Activated CD8-positive, alpha-beta memory T cell treated with anti-CD3 and anti-CD28 coated beads, Interleukin-2, amount 50 U/mL, for 4 hours (primary cell): ENCODE measurements around the gene PTPRE.
A peak's percentile ranks its signal among the peaks of the same experiment; 100 is the strongest.

Source experiments
- DNase-seq: peaks from one replicate; pipeline ENCODE4 v3.0.0-alpha.2; 2020

The PTPRE gene

DNA sequence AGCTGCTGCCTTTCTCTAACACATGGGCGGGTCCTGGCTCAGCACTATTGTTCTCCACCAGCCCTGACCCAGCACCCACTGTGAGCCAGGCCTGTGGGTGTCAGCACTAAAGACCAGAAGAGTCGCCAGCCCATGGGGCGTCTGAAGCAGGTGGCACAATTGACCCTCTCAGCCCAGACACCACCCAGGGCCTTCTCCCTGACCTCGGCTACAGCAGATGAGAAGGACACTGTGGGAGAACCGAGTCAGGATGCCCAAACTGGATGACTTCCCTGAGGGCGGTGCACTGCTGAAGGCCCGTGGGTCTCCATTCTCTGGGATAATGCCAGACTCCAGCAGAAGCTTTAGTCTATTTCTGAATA, 122.4 kb downstream of the PTPRE start:
- no peak for DNase-seq

- no peak for DNase-seq
Observed at GRCh38 chr10:128029731-128030369, 122.9 kb downstream of the PTPRE start.

- no peak for DNase-seq
Observed at GRCh38 chr10:128030498-128031072, 123.7 kb downstream of the PTPRE start.

DNA sequence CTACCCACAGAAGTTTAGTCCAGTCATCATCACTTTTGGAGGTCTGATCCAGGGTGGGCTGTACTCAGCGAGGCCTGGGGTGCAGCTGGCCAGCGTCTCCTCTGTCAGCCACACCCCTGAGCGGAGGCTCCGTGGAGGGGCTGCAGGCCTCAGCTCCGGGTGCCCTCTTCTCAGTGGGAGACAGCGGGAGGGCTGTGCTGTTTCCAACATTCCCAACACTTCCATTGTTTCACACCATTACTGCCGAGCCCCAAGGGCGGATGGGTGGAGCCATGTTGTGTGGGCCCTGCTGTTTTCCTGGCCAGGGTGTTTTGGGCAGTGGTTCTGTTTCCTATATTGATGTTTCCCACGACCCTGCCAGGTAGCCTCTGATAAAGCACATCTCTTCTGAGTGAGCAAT, 124.3 kb downstream of the PTPRE start:
- no peak for DNase-seq

DNA sequence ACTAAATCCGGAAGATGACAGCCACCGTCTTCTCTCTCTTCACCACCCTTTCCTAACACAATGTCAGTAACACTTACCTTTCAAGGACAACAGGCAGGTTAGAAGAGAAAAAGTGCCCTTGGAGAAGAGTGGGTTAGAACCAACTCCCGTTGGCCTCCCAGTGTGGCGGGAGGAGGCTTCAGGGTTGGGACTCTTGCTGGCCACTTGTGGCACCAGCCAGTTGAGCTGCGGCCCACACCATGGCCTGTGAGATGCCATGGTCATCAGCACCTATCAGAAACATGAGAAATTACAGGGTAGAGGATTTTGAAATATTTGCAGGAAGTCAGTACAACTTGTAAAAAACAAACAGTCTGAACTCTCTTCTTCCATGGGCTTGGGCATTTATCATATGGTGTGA, 125.6 kb downstream of the PTPRE start:
- no peak for DNase-seq

DNA sequence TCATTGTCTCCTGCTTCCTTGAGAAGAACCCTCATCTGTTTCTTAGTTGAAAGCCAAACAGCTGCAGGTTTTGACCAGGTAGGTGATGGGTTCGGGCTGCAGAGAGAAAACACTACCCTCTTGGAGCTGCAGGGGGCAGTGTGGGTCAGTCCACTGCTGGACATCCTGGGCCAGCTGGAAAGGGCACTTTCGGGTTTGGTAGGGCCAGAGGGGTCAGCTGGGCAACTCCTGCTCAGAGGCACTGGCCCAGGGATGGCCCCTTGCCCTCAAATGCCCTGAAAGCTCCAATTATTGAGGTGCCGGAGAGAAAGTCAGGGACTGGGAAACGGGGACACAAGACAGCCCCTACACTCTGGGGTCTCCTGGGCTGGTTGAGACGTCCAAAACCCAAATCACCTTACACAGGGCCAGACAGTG, 128.7 kb downstream of the PTPRE start:
- peak; percentile 71 for DNase-seq

- DNase-seq: no peak
Observed at GRCh38 chr10:128036011-128036615, 129.2 kb downstream of the PTPRE start.

DNA sequence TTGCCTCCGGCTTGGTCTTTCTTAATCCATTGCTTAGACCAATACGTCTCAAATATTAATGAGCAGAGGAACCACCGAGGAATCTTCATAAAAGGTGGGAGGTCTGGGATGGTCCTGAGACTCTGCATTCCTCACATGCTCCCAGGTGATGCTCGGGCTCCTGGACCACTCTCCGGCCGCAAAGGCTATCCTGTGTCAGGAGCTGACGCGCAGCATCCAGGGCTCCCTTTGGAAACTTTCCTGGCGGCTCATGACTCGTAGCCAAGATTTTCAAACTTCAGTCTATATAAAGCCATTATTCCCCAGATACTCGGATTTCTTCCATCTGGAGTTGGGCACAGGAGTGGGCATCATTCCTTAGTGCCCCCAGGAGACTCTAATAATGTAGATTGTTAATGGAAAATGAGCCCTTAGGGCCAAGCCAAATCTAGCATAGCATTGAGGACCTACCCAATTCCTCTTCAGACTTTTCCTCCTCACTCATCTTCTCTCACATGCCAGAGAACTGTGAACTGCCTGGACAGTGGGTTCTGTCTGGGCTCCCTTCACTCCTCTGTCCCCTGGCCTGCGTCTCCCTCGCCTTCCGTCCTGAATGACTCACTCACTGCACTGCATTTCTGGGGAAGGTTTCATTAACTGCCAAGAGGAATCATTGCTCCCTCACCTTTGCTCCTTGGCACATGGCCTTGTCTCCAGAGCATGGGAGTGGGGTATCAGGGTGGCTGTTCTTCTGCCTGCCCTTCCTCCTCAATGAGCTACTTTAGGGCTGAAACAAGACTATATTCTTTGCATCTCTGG, 130.0 kb downstream of the PTPRE start:
- no peak for DNase-seq

DNA sequence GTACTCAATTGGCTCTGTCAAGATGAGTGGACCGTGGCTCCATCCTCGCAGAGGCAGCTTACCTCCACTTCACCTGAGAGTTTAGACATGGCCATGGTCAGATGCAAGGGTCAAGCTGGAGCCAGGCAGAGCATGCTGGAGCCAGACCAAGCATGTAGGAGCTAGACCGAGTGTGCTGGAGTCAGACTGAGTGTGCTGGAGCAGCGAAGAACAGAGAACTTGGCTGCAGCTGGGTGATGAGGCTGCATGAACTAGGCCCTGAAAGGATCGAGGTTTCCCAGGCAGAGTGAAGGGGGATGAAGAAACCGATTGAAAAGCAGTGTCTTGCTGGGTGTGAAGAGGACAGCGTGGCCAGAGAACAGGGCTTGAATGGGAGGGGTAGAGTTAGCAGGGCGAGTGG, 133.2 kb downstream of the PTPRE start:
- DNase-seq: no peak

- no peak for DNase-seq
Observed at GRCh38 chr10:128040681-128041080, 133.8 kb downstream of the PTPRE start.

GRCh38 chr10:128042131-128042610, 135.3 kb downstream of the PTPRE start:
- no peak for DNase-seq

GRCh38 chr10:128043259-128044045, 136.5 kb downstream of the PTPRE start:
- DNase-seq: no peak

- DNase-seq: no peak
Observed at GRCh38 chr10:128044186-128044585, 137.3 kb downstream of the PTPRE start.

DNA sequence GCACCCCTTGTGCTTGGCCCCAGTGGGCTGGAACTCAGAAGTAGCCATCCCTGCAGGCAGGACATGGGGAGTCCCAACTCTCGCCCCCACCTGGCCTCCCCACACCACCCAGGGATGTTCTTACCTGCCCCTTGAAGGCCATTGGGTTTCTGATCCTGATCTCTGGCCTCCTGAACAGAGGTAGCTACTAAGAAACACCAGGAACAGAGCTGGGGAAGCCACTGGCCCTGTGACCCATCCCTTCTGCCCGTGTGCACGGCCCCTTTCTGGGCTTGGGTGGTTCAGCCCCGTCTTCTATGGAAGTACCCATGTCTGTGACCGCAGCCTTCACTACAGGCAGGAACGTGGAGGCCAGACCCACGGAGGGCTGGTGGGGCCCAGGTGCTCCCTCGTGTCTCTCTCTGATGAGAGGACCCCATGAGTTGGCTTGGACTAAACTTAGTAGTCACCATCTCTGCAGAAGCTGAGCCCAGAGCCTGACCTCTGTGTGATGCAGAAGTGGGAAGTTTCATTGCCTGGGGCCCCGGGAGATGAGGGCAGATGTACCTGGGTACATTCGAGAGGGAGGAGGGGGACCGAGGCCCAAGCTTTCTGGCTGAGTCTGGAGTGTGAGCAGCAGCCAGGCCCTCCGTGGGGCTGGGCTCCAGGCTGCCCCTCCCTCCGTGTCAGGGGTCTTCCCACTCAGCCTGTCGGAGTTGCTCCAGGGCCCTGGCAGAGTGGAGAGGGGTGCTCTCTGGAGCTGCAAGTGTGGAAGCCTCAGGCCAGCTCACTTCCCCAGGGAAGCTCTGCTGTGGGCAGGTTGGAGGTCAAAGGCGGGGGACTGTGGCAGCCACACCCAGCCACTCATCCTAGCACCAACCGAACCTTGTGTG, 138.3 kb downstream of the PTPRE start:
- no peak for DNase-seq

- no peak for DNase-seq
Observed at GRCh38 chr10:128045833-128046120, 138.9 kb downstream of the PTPRE start.

DNA sequence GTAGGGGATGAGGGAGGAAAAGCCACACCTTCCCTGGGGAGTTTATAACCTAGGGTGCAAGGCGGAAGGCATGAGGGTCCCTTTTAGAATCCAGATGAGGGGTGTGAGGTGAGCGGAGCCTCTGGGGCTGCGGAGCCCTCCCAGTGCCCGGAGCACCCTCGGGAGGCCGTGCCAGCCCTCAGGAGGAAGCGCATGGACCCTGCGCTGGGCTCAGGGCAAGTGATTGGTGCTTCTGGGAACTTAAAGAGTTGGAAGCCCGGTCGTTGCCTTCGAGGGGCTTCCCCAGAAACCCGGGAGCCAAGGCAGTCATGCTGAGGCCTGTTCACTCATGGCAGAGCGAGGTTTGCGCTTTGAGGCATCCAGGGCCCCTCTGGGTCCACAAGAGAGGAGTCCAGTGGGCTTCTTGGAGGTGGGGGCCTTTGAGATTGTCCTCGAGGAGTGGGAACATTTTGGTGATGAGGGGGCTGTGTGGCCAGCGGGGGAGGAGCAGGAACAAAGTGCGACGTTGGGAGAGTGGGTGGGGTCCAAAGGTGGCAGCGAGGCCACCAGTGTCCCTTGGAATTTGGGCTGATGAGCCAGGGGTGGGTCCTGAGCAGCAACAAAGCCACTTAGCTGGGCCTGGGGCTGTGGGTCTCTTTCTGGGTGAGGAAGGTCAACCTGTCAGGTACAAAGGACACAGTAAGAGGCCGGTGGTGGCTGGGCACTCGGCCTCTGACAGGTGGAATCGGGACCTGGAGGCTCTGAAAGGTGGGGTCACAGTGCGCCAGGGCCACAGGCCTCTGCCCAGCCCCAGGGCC, 139.5 kb downstream of the PTPRE start:
- no peak for DNase-seq

DNA sequence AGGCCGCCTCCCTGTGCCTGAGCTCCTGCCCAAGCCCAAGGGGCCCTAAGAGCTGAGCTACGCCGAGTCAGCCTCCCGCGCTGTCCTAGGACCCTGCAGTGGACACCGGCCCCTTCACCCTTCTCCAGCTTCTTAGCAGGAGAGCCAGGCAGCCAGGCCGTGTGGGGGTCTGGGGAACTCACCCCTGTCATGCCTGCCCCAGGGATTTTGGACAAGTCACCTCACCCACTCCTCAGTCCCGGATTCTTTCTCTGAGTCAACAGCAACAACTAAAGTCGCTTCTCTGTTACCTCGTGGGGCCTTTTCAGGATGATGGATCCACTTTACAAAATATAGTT, 140.0 kb downstream of the PTPRE start:
- no peak for DNase-seq

GRCh38 chr10:128047351-128047750, 140.4 kb downstream of the PTPRE start:
- peak; percentile 82 for DNase-seq

DNA sequence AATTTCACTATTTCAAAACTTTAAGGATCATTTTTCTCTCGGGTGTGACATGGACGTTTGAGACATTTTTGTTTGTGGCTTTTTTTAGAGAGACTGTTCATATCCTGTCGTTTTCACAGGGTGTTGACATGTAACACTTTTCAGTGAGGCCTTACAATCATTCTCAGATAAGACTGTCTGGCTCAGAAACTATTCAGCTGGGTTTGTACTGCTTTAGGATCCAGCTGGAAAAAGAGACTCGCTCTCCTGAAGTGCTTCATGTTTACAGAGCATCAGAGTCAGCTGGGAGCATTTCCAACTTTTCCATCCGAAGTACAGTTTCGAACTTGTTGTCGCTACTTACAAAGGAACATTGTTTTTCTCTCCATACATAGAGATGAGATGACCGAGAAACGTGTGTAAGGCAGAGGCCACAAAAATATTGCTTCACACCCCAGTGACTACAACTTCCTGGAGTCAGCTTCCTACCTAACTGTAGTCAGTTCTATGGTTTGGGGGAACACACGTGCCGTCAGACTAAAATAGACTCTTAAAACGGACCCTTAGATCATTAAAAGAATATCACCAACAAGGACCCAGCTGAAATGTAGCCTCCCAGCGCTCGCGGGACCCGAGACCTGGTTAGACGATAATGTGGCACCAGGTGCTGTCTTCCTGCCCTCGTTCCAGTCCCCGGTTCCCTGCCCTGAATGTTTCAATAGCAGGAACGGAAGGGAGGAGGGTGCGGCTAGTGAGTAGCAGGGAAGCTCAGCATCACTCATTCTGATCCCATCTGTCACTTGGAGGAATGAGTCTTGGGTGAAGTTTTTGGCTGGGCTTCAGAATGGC, 141.3 kb downstream of the PTPRE start:
- no peak for DNase-seq

DNA sequence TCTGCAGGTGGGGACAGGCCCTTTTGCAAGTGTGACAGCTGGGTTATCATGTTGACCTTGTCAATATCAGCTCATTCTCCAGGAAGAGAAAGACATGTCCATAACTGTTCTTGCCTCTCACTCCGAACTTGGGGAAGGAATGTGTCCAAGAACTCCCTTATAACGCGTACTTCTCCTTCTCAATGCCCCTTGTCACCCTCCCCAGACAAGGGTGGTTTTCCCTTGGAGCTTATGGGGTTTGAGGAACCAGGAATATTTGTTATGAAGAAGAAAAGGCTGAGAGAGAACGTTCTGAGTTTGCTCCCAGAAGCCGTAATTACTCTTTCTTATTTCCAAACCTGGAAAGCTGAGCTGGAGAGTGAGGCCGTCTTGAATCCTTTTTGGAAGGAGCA, 141.9 kb downstream of the PTPRE start:
- DNase-seq: no peak
